MCF 10A (cell line): ENCODE results near the gene SARDH. TPM values are rescaled to one million over a fixed set of nuclear protein-coding genes. Genes with fewer than 3 reads are reported as not detected.

Source experiments
- BruUV-seq: library from RNA; stranded (reverse); fragments of 400-500 nt; replicated peaks from 2 replicates; lab custom pipeline; 2021; lab: Mats Ljungman, UMichigan
- CTCF ChIA-PET: fragments of 300-600 bp; sonication (Branson Sonifier 250); formaldehyde crosslinking; extraction: SDS; loops from one replicate; lab custom pipeline; 2021; ENCODE audit warnings: antibody characterized with exemption, inconsistent platforms; lab: Yijun Ruan, JAX
- POLR2A ChIA-PET: fragments of 300-600, 350-650 bp; sonication (Branson Sonifier 250); formaldehyde crosslinking; extraction: SDS; loops from one replicate; lab custom pipeline; 2020; ENCODE audit warnings: antibody characterized with exemption, inconsistent platforms; lab: Yijun Ruan, JAX
- DNase-seq: peaks from one replicate; pipeline ENCODE4 v3.0.0-alpha.2; 2018; ENCODE audit not compliant: unreplicated experiment
- H3K27ac Mint-ChIP-seq: one replicate; pipeline ENCODE4 v1.8.0; 2022; ENCODE audit warnings: mild to moderate bottlenecking, low read depth, mixed read lengths; ENCODE audit not compliant: unreplicated experiment
- H3K27me3 Mint-ChIP-seq: one replicate; pipeline ENCODE4 v1.8.0; 2022; ENCODE audit warnings: mixed read lengths; ENCODE audit not compliant: insufficient read depth, unreplicated experiment
- H3K36me3 Mint-ChIP-seq: one replicate; pipeline ENCODE4 v1.8.0; 2022; ENCODE audit warnings: mild to moderate bottlenecking, moderate library complexity, mixed read lengths; ENCODE audit not compliant: insufficient read depth, unreplicated experiment
- H3K4me1 Mint-ChIP-seq: one replicate; pipeline ENCODE4 v1.8.0; 2022; ENCODE audit warnings: mixed read lengths; ENCODE audit not compliant: insufficient read depth, unreplicated experiment
- H3K4me3 Mint-ChIP-seq: one replicate; pipeline ENCODE4 v1.8.0; 2022; ENCODE audit warnings: mild to moderate bottlenecking, moderate library complexity, mixed read lengths; ENCODE audit not compliant: unreplicated experiment
- H3K9me3 Mint-ChIP-seq: one replicate; pipeline ENCODE4 v1.8.0; 2022; ENCODE audit warnings: mixed read lengths; ENCODE audit not compliant: unreplicated experiment
- intact Hi-C: fragments of 100-400 bp; cut with micrococcal nuclease; formaldehyde crosslinking; loops from 2 replicates; pipeline ENCODE4 v1.14.1; 2022
- total RNA-seq: library from RNA; stranded (reverse); gene quantifications from 2 replicates; pipeline ENCODE4 v1.2.3, GENCODE V29; 2022
- TF ChIP-seq, protein P1 (sequence below): fragments of 200-600 bp; IDR thresholded peaks from one replicate; pipeline ENCODE4 v1.8.0; 2022; ENCODE audit warnings: antibody characterized with exemption, mild to moderate bottlenecking; ENCODE audit not compliant: unreplicated experiment

The SARDH gene
- total RNA-seq, 1 experiment from 2014 or later: not detected

DNA sequence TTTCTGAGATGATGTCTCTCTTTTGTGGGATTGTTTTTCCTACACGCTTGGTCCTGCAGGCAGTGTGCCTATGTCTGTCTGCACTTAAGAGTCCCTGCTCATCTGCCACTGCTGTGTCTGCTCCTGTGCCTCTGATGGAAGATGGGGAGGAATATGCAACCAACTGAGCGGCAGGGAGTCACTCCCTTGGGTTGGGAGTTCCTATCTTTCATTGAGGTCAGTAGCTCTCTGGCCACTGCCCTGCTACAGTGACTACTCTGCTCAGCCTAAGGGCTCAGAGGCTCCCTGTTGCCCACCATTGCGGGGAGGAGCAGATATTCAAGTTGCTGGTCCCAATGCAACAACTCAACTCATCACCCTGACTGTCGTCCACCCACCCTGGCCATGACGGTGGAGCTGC lies 115.6 kb downstream of the SARDH start:
- POLR2A ChIA-PET: no interaction called here
- peaks cover 100% of the 10 kb centered on the region for H3K27me3 Mint-ChIP-seq
- H3K9me3 Mint-ChIP-seq: no peaks in the 10 kb centered on the region

DNA sequence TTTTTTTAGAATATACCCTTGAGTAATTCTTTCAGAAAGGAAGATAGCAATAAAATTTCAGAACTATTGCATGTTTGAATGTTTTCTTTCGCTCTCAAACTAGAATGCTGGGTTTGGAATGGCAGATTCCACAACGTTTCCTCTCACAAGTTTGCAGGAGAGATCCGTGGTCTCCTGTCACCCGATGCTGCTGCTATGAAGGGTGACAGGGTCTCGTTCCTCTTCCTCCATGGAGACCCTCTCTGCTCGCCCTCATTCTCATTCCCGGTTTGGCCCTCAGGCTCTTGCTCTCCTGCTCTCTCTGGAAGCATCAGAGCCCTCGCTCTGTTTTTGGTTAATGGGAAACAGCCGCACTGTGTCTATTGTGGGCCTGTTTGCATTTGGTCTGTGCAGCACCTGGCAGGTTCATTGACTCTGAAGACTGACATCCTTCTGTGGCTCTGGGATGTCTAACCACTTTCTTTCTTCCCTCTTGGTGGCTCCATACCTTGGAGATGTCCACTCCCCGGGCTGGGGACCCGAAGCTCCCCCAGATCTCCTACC lies 116.4 kb downstream of the SARDH start:
- no peak overlapping the region for H3K4me3 Mint-ChIP-seq
- H3K27ac Mint-ChIP-seq: no peak overlapping the region
- BruUV-seq: no TSS peak
- intact Hi-C loops: no loop called here
- no peak for DNase-seq
- H3K36me3 Mint-ChIP-seq: no peaks in the 10 kb centered on the region
- no peaks in the 10 kb centered on the region for H3K4me1 Mint-ChIP-seq
- TF ChIP-seq, protein P1, sequence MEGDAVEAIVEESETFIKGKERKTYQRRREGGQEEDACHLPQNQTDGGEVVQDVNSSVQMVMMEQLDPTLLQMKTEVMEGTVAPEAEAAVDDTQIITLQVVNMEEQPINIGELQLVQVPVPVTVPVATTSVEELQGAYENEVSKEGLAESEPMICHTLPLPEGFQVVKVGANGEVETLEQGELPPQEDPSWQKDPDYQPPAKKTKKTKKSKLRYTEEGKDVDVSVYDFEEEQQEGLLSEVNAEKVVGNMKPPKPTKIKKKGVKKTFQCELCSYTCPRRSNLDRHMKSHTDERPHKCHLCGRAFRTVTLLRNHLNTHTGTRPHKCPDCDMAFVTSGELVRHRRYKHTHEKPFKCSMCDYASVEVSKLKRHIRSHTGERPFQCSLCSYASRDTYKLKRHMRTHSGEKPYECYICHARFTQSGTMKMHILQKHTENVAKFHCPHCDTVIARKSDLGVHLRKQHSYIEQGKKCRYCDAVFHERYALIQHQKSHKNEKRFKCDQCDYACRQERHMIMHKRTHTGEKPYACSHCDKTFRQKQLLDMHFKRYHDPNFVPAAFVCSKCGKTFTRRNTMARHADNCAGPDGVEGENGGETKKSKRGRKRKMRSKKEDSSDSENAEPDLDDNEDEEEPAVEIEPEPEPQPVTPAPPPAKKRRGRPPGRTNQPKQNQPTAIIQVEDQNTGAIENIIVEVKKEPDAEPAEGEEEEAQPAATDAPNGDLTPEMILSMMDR: no peak
- ChIA-PET CTCF (no interaction called here), POLR2A (no interaction called here)
- no peaks in the 10 kb centered on the region for H3K9me3 Mint-ChIP-seq
- peaks cover 92% of the 10 kb centered on the region for H3K27me3 Mint-ChIP-seq

More for the DNA sequence above, 115.6 kb downstream of the SARDH start:
- no peak overlapping the region for H3K27ac Mint-ChIP-seq
- intact Hi-C loops: no loop called here
- no TSS peak for BruUV-seq
- TF ChIP-seq, protein P1: no peak
- H3K36me3 Mint-ChIP-seq: no peaks in the 10 kb centered on the region
- H3K4me3 Mint-ChIP-seq: no peak overlapping the region
- no peaks in the 10 kb centered on the region for H3K4me1 Mint-ChIP-seq
- CTCF ChIA-PET: no interaction called here
- no peak for DNase-seq

DNA sequence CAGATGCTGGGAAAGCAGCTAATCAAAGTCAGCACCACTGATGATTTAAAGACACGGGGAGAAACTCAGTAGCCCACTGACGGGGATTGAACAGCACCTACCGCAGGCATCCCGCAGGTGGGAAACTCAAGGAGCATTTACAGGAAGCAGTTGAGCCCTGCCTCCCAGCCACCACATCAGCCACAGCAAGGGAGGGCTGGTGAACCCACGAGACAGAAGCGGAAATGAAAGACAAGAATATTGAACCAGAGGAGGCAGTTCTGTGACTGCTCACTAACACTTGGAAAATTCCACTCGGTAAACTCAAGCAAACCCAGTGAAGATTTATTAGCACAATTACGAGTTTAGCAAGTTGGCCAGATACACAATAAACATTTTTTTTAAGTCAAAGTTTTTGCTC lies 118.4 kb downstream of the SARDH start:
- H3K4me3 Mint-ChIP-seq: no peak overlapping the region
- BruUV-seq: no TSS peak
- no peaks in the 10 kb centered on the region for H3K4me1 Mint-ChIP-seq
- ChIA-PET POLR2A (no interaction called here), CTCF (no interaction called here)
- peaks cover 90% of the 10 kb centered on the region for H3K27me3 Mint-ChIP-seq
- no peaks in the 10 kb centered on the region for H3K36me3 Mint-ChIP-seq
- no peaks in the 10 kb centered on the region for H3K9me3 Mint-ChIP-seq
- intact Hi-C loops: no loop called here
- TF ChIP-seq, protein P1: no peak
- no peak for DNase-seq
- no peak overlapping the region for H3K27ac Mint-ChIP-seq

DNA sequence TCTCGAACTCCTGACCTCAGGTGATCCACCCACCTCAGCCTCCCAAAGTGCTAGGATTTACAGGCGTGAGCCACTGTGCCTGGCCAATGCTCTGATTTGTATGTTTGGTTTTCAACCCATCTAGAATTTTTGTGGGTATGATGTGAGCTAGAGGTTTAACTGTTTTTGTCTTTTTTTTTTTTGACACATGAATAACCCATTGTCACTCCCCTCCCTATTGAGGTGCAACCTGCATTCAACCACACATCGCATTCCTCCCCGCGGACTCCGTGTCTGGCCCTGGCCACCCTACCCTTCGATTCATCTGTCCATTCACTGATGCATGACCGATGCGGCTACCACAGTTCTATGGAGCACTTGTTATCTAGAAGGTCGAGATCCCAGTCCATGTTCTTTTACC lies 119.4 kb downstream of the SARDH start:
- Mint-ChIP-seq H3K36me3 (no peaks in the 10 kb centered on the region), H3K9me3 (no peaks in the 10 kb centered on the region), H3K4me1 (no peaks in the 10 kb centered on the region), H3K4me3 (no peak overlapping the region), H3K27ac (no peak overlapping the region), H3K27me3 (peaks cover 90% of the 10 kb centered on the region)
- ChIA-PET POLR2A (no interaction called here), CTCF (no interaction called here)
- no peak for DNase-seq
- TF ChIP-seq, protein P1: no peak
- no TSS peak for BruUV-seq
- intact Hi-C loops: no loop called here
